ENCODE data around the gene TOMM20.
"Not testable (repeated sequence)": the region's sequence is repeated elsewhere in the genome, so short reads cannot be mapped to it uniquely, and the experiment has no call there.

TOMM20 gene

GRCh38 chr1:235077571-235078479 lies 50.8 kb downstream of the TOMM20 start:
- DNase-seq = no peak

GRCh38 chr1:235077163-235077540 lies 51.5 kb downstream of the TOMM20 start:
- no peak for DNase-seq

- no peak for DNase-seq
These were observed 52.0 kb downstream of the TOMM20 start for GRCh38 chr1:235076504-235077162.

- DNase-seq = no peak
These were observed 52.8 kb downstream of the TOMM20 start for GRCh38 chr1:235075777-235076308.

GRCh38 chr1:235075048-235075776 lies 53.4 kb downstream of the TOMM20 start:
- no peak for DNase-seq

GRCh38 chr1:235074523-235075047 lies 54.1 kb downstream of the TOMM20 start:
- no peak for DNase-seq

DNA sequence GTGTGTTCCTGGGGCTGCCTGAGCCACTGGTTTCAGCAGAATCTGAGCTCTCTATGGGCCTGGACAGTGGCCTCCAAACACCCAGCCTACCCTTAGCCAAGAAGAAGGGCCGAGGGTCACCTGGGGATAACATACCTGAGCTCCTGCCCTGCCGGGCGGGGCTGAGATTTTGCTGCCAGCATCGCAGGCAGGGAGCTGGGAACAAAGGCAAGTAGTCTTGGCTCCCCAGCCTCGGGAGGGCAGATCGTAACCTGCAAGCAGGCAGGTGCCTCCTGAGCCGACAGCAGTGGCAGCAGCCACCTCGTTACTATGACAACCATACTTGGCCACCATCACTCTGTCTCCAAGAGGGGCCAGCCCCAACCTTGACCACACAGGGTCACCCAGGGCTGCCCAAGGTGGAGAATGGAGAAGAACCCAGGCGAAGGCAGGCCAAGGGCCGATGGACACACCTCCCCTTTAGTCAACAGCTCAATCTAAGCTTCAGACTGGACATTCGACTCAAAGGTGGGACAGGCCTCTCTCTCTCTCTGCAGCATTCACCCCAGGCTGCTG lies 54.6 kb downstream of the TOMM20 start:
- DNase-seq = no peak

GRCh38 chr1:235073331-235073967 lies 55.2 kb downstream of the TOMM20 start:
- DNase-seq = no peak

DNA sequence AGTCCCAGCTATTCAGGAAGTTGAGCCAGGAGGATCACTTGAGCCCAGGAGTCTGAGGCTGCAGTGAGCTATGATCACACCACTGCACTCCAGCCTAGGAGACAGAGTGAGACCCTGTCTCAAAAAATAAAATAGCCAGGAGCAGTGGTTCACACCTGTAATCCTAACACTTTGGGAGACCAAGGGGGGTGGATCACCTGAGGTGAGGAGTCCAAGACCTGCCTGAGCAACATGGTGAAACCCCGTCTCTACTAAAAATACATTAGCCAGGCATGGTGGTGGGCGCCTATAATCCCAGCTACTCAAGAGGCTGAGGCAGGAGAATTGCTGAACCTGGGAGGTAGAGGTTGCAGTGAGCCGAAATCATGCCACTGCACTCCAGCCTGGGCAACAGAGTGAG lies 56.1 kb downstream of the TOMM20 start:
- DNase-seq = not testable (repeated sequence)

GRCh38 chr1:235072096-235072495 lies 56.5 kb downstream of the TOMM20 start:
- DNase-seq = no peak

- no peak for DNase-seq
These were observed 57.8 kb downstream of the TOMM20 start for GRCh38 chr1:235070819-235071218.

- DNase-seq = no peak
These were observed 58.8 kb downstream of the TOMM20 start for GRCh38 chr1:235069577-235070563.

- DNase-seq = no peak
These were observed 59.5 kb downstream of the TOMM20 start for GRCh38 chr1:235069176-235069575.

- no peak for DNase-seq
These were observed 60.2 kb downstream of the TOMM20 start for GRCh38 chr1:235068158-235069121.

- no peak for DNase-seq
These were observed 61.1 kb downstream of the TOMM20 start for GRCh38 chr1:235067396-235068157.

DNA sequence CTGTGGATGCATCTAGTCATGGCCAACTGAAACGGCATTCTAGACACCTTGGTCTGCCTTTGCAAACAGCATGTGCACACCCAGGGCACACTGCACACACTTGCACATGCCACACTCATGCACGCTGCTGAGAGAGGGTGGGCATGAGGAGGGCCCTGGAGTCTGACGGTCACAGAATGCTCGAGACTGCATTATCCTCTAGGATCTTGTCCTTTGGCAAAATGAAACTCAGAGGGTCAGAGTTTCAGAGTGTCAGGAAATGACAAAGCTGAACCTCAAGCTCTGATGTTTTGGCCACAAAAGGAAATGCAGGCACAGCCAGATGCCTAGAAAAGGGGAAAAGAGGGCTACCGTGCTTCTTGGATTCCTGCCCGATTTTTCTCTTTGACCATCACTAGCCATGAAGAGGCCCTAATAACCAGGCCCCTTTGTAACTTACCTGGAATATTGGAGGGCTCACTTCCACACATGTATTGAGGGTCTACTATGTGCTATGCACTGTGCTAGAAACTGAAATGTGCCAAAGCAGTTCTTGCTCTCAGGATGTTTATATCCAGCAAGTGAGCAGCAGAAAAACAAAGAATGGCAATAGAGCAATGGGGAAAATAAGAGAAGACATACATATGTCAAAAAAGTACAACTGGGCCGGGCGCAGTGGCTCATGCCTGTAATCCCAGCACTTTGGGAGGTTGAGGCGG lies 65.4 kb downstream of the TOMM20 start:
- DNase-seq = no peak

DNA sequence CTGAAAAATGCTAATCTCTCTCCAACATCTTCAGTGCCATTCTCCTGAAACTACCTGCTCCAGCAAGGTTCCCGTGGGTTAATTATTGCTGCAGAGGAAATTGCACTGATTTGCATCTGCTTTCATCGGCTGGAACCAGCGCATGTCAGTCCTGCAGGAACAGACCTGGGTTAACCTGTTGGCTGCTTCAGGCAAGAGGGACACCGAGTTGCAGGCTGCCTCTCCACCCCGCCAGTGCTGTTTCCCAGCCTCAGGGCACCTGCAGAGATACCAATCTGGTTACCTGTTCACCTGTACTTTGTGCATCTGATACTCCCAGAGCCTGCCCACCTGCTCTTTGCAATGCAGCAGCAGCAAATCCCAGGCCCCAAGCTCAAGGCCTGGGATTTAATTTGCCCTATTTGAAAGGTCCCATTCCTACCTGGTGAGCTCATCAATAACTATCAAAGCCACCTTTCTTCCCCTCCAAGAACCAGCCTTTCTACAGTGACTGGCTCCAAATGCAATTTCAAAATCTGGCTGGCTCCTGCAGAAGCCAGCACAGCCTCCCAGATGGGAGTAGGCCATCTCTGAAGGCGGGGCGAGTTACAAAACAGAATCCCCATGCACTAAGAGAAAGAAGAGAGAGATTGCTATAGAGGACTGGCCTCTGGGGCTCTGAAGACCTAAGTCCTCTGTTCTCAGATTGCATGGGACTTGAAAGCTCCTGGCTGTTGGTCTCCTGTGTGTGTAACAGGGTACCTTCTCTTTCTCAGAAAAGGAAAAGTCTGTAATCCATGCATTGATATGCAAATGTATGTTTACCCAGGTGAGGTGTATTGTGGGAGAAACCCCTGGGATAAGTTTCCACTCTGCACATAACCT lies 67.8 kb downstream of the TOMM20 start:
- no peak for DNase-seq

Data from NCI-H187 treated with DMSO at 0.1 percent for 48 hours (cell line).